ENCODE data around the gene USP33. TPM values are rescaled to one million over a fixed set of nuclear protein-coding genes. Genes with fewer than 3 reads are reported as not detected.
"Not testable (repeated sequence)": the region's sequence is repeated elsewhere in the genome, so short reads cannot be mapped to it uniquely, and the experiment has no call there.

USP33 gene
- total RNA-seq, 1 donor from 2014 or later, result 84.0 TPM

GRCh38 chr1:77716065-77716464 is 43.6 kb downstream of the USP33 start:
- no peak for DNase-seq
- Mint-ChIP-seq H3K4me3 (ENCODE audit: unreplicated experiment) (no peak overlapping the region), H3K27ac (ENCODE audit: unreplicated experiment) (no peak overlapping the region), H3K27me3 (ENCODE audit: unreplicated experiment) (no peaks in the 10 kb centered on the region), H3K4me1 (ENCODE audit: low read depth, unreplicated experiment) (no peaks in the 10 kb centered on the region), H3K9me3 (ENCODE audit: unreplicated experiment) (no peaks in the 10 kb centered on the region), H3K36me3 (ENCODE audit: unreplicated experiment) (no peaks in the 10 kb centered on the region)
- TF ChIP-seq CTCF (IDR thresholded peaks at IDR 0.05; ENCODE audit: partially characterized antibody, unreplicated experiment), result no peak

- Mint-ChIP-seq H3K36me3 (ENCODE audit: unreplicated experiment) (no peaks in the 10 kb centered on the region), H3K9me3 (ENCODE audit: unreplicated experiment) (no peaks in the 10 kb centered on the region), H3K4me1 (ENCODE audit: low read depth, unreplicated experiment) (no peaks in the 10 kb centered on the region), H3K27ac (ENCODE audit: unreplicated experiment) (no peak overlapping the region), H3K4me3 (ENCODE audit: unreplicated experiment) (no peak overlapping the region), H3K27me3 (ENCODE audit: unreplicated experiment) (no peaks in the 10 kb centered on the region)
- no peak for TF ChIP-seq CTCF (IDR thresholded peaks at IDR 0.05; ENCODE audit: partially characterized antibody, unreplicated experiment)
- no peak for DNase-seq
Observed at GRCh38 chr1:77709727-77710126, 49.9 kb downstream of the USP33 start.

GRCh38 chr1:77706321-77706720 is 53.3 kb downstream of the USP33 start:
- H3K27ac Mint-ChIP-seq (ENCODE audit: unreplicated experiment), result no peak overlapping the region
- DNase-seq, result no peak
- H3K4me1 Mint-ChIP-seq (ENCODE audit: low read depth, unreplicated experiment), result no peaks in the 10 kb centered on the region
- no peaks in the 10 kb centered on the region for H3K9me3 Mint-ChIP-seq (ENCODE audit: unreplicated experiment)
- no peaks in the 10 kb centered on the region for H3K36me3 Mint-ChIP-seq (ENCODE audit: unreplicated experiment)
- no peaks in the 10 kb centered on the region for H3K27me3 Mint-ChIP-seq (ENCODE audit: unreplicated experiment)
- no peak overlapping the region for H3K4me3 Mint-ChIP-seq (ENCODE audit: unreplicated experiment)
- no peak for TF ChIP-seq CTCF (IDR thresholded peaks at IDR 0.05; ENCODE audit: partially characterized antibody, unreplicated experiment)

- Mint-ChIP-seq H3K9me3 (ENCODE audit: unreplicated experiment) (no peaks in the 10 kb centered on the region), H3K27me3 (ENCODE audit: unreplicated experiment) (no peaks in the 10 kb centered on the region), H3K36me3 (ENCODE audit: unreplicated experiment) (peaks cover 2% of the 10 kb centered on the region), H3K27ac (ENCODE audit: unreplicated experiment) (no peak overlapping the region), H3K4me3 (ENCODE audit: unreplicated experiment) (no peak overlapping the region), H3K4me1 (ENCODE audit: low read depth, unreplicated experiment) (no peaks in the 10 kb centered on the region)
- DNase-seq, result no peak
- TF ChIP-seq CTCF (IDR thresholded peaks at IDR 0.05; ENCODE audit: partially characterized antibody, unreplicated experiment), result no peak
Observed at GRCh38 chr1:77704736-77705135, 54.9 kb downstream of the USP33 start.

GRCh38 chr1:77699673-77700072 is 60.0 kb downstream of the USP33 start:
- H3K27me3 Mint-ChIP-seq (ENCODE audit: unreplicated experiment); H3K9me3 Mint-ChIP-seq (ENCODE audit: unreplicated experiment); DNase-seq; H3K27ac Mint-ChIP-seq (ENCODE audit: unreplicated experiment); H3K36me3 Mint-ChIP-seq (ENCODE audit: unreplicated experiment); H3K4me3 Mint-ChIP-seq (ENCODE audit: unreplicated experiment); H3K4me1 Mint-ChIP-seq (ENCODE audit: low read depth, unreplicated experiment): not testable (repeated sequence)

DNA sequence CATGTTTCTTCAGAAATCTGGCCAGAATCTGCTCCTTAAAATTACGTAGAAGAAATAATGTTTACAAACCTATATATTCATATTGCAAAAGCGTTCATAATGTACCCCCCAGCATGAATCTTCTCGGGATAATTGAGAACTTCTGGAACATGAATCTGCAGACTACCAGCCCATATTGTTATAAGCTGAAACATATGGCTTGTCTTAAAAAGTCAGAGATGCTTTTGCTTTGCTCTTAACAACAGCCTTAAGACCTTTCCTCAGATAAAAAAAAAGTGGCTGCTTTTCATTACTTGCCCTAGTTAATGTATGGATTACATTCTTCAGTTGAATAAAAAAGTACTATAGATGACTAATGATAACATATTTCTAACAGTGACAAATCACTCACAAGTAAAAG is 62.2 kb downstream of the USP33 start:
- no peak for TF ChIP-seq CTCF (IDR thresholded peaks at IDR 0.05; ENCODE audit: partially characterized antibody, unreplicated experiment)
- H3K27ac Mint-ChIP-seq (ENCODE audit: unreplicated experiment), result no peak overlapping the region

More for the DNA sequence above, 62.2 kb downstream of the USP33 start:
- DNase-seq, result no peak
- Mint-ChIP-seq H3K9me3 (ENCODE audit: unreplicated experiment) (no peaks in the 10 kb centered on the region), H3K27me3 (ENCODE audit: unreplicated experiment) (no peaks in the 10 kb centered on the region), H3K4me3 (ENCODE audit: unreplicated experiment) (no peak overlapping the region), H3K36me3 (ENCODE audit: unreplicated experiment) (peaks cover 6% of the 10 kb centered on the region), H3K4me1 (ENCODE audit: low read depth, unreplicated experiment) (no peaks in the 10 kb centered on the region)

Data from glutamatergic neuron (in vitro differentiated cells).